ENCODE measurements around the gene TMEM115. TPM values are rescaled to one million over a fixed set of nuclear protein-coding genes. Genes with fewer than 3 reads are reported as not detected.

The TMEM115 gene
- total RNA-seq, 2 experiments from 2014 or later, result 19.0 to 20.2 TPM

DNA sequence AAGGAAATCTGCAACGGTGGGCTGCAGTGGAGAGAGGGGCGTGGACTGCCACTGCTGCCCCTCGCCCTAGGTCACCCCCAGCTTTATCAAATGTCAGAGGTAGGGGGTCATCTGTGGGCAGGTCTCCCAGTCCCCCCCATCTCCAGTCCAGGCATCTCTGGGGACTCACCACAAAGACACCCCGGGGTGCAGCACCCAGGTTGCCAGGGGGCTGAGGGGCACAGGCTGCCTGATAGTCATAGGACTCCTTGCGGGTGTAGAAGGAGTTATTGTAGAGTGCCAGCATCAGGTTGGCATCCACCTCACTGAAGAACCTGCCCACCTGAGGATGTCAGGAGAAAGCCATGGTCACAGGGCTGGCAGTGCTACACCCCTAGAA is 6.5 kb upstream of the TMEM115 start:
- Mint-ChIP-seq H3K4me1 (peaks cover 11% of the 10 kb centered on the region), H3K27ac (peak overlapping the region; percentile 78), H3K36me3 (no peaks in the 10 kb centered on the region), H3K4me3 (peak overlapping the region; percentile 81), H3K9me3 (no peaks in the 10 kb centered on the region), H3K27me3 (no peaks in the 10 kb centered on the region)
- no peak for DNase-seq

- peak; percentile 94 for DNase-seq
- Mint-ChIP-seq H3K4me3 (peak overlapping the region; percentile 81), H3K4me1 (peaks cover 11% of the 10 kb centered on the region), H3K9me3 (no peaks in the 10 kb centered on the region), H3K27ac (peak overlapping the region; percentile 78), H3K27me3 (no peaks in the 10 kb centered on the region), H3K36me3 (no peaks in the 10 kb centered on the region)
Observed at GRCh38 chr3:50365080-50365841, 5.9 kb upstream of the TMEM115 start.

GRCh38 chr3:50364573-50365079 is 5.3 kb upstream of the TMEM115 start:
- no peak for DNase-seq
- peak overlapping the region; percentile 81 for H3K4me3 Mint-ChIP-seq

GRCh38 chr3:50359760-50360110 is 414 bp upstream of the TMEM115 start:
- Mint-ChIP-seq H3K9me3 (no peaks in the 10 kb centered on the region), H3K4me3 (peak overlapping the region; percentile 98), H3K27me3 (no peaks in the 10 kb centered on the region), H3K36me3 (peaks cover 20% of the 10 kb centered on the region), H3K4me1 (peaks cover 33% of the 10 kb centered on the region), H3K27ac (peak overlapping the region; percentile 94)
- DNase-seq, result no peak

More at GRCh38 chr3:50364573-50365079, 5.3 kb upstream of the TMEM115 start:
- H3K4me1 Mint-ChIP-seq, result peaks cover 16% of the 10 kb centered on the region
- H3K36me3 Mint-ChIP-seq, result no peaks in the 10 kb centered on the region
- no peak overlapping the region for H3K27ac Mint-ChIP-seq
- no peaks in the 10 kb centered on the region for H3K27me3 Mint-ChIP-seq
- no peaks in the 10 kb centered on the region for H3K9me3 Mint-ChIP-seq

DNA sequence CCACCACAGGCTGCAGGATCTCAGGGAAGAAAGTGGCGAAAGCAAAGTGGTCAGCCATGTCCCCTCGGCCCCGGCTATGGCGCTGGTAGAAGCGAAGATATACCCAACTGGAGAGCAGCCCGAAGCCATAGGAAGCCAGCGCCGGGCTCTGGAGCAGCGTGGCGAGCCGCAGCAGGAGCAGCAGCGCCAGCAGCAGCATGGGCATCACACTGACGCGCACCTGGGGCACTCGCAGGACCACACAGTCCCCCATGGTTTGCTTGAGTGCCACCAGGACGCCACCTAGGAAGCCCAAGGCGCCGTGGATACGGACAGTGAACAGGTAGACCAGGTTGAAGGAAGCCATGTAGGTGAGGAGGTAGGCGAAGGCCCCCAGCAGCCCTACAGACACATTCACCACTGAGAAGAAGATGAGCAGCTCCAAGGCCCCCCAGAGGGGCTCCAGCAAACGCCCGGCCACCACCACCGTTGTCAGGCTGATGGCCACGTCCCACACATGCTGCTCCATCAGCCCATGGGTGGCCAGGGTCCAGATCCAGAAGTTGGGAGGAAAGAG is 888 bp downstream of the TMEM115 start:
- peaks cover 20% of the 10 kb centered on the region for H3K36me3 Mint-ChIP-seq
- no peaks in the 10 kb centered on the region for H3K27me3 Mint-ChIP-seq
- no peak for DNase-seq
- no peaks in the 10 kb centered on the region for H3K9me3 Mint-ChIP-seq
- H3K4me3 Mint-ChIP-seq, result peak overlapping the region; percentile 98
- peaks cover 38% of the 10 kb centered on the region for H3K4me1 Mint-ChIP-seq
- peak overlapping the region; percentile 91 for H3K27ac Mint-ChIP-seq

- Mint-ChIP-seq H3K36me3 (peaks cover 20% of the 10 kb centered on the region), H3K4me3 (peak overlapping the region; percentile 98), H3K4me1 (peaks cover 44% of the 10 kb centered on the region), H3K27me3 (no peaks in the 10 kb centered on the region), H3K9me3 (no peaks in the 10 kb centered on the region), H3K27ac (peak overlapping the region; percentile 91)
- no peak for DNase-seq
Observed at GRCh38 chr3:50357481-50357880, 1.8 kb downstream of the TMEM115 start.

DNA sequence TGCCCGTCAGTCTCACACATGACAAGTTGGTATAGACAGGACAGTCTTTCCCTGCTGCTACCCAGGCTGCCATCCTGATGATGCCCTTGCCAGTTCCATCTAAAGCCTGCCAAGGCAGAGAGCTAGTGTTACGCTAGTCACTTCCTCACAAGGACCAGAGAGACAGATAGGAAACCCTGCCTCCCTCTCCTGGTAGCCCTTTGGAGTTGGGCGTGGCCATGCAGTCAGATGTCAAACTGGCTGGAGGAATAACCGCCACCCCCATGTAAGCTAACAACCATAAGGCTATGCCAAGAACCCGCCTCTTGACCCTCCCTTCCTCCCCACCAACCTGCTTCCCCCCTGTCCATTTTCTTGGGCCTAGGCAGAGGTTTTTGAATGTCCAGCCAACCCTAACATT is 2.8 kb downstream of the TMEM115 start:
- peak overlapping the region; percentile 98 for H3K4me3 Mint-ChIP-seq
- peak overlapping the region; percentile 8 for H3K27ac Mint-ChIP-seq
- H3K27me3 Mint-ChIP-seq, result no peaks in the 10 kb centered on the region
- H3K36me3 Mint-ChIP-seq, result peaks cover 20% of the 10 kb centered on the region
- no peak for DNase-seq
- H3K4me1 Mint-ChIP-seq, result peaks cover 48% of the 10 kb centered on the region
- H3K9me3 Mint-ChIP-seq, result no peaks in the 10 kb centered on the region

GRCh38 chr3:50355829-50356552 is 3.3 kb downstream of the TMEM115 start:
- H3K4me3 Mint-ChIP-seq, result peak overlapping the region; percentile 98
- peak overlapping the region; percentile 15 for H3K27ac Mint-ChIP-seq
- H3K27me3 Mint-ChIP-seq, result no peaks in the 10 kb centered on the region
- DNase-seq, result no peak
- H3K4me1 Mint-ChIP-seq, result peaks cover 52% of the 10 kb centered on the region
- H3K36me3 Mint-ChIP-seq, result peaks cover 20% of the 10 kb centered on the region
- no peaks in the 10 kb centered on the region for H3K9me3 Mint-ChIP-seq

DNA sequence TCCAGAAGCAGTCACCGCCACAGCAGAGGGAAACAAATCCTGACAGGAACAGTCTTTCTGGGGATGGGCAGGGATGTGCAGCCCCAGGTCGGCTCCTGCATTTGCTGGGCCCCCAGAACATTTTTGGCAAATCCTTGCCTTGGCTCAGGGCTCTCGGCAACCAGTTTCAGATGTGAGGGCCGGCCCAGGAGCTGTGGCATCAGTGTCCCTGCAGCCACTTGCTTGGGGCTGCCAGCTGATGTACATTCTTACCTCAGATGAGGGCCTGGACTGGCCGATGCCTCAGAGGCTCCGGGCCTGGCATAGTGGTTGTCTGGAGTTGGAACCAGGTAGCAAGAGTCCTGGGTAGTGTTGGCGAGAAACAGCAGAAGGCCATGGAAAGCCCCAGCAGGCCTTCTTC is 4.5 kb downstream of the TMEM115 start:
- Mint-ChIP-seq H3K27ac (peak overlapping the region; percentile 54), H3K4me1 (peaks cover 56% of the 10 kb centered on the region), H3K9me3 (no peaks in the 10 kb centered on the region), H3K27me3 (no peaks in the 10 kb centered on the region), H3K4me3 (no peak overlapping the region), H3K36me3 (peaks cover 20% of the 10 kb centered on the region)
- no peak for DNase-seq

- DNase-seq, result no peak
- Mint-ChIP-seq H3K4me1 (peaks cover 58% of the 10 kb centered on the region), H3K27ac (peak overlapping the region; percentile 64), H3K27me3 (no peaks in the 10 kb centered on the region), H3K9me3 (no peaks in the 10 kb centered on the region), H3K36me3 (peaks cover 19% of the 10 kb centered on the region), H3K4me3 (no peak overlapping the region)
Observed at GRCh38 chr3:50354186-50354764, 5.0 kb downstream of the TMEM115 start.

GRCh38 chr3:50353245-50354004 is 5.9 kb downstream of the TMEM115 start:
- Mint-ChIP-seq H3K4me3 (no peak overlapping the region), H3K9me3 (no peaks in the 10 kb centered on the region), H3K4me1 (peaks cover 60% of the 10 kb centered on the region), H3K27ac (peak overlapping the region; percentile 42), H3K27me3 (no peaks in the 10 kb centered on the region), H3K36me3 (peaks cover 17% of the 10 kb centered on the region)
- no peak for DNase-seq

DNA sequence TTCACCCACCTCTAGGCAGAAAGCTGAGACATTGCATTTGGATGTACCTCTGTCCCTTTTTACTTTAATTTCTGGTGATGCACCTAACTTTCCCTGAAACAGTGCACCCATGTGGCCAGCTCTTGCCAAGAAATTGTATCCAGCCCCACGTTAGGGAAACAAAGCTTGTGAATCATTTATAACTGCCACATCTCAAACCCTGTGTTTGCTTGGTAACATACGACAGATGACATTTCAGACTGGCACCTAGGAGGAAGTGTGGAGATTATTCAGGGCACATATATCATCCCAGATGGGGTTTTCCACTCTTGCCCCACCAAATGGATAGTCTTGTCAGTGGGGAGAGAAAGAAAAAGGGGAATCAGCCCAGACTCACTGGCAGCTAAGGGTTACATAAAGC is 6.5 kb downstream of the TMEM115 start:
- no peak for DNase-seq
- H3K27ac Mint-ChIP-seq, result peak overlapping the region; percentile 42
- H3K36me3 Mint-ChIP-seq, result peaks cover 15% of the 10 kb centered on the region
- peaks cover 59% of the 10 kb centered on the region for H3K4me1 Mint-ChIP-seq
- no peaks in the 10 kb centered on the region for H3K9me3 Mint-ChIP-seq
- no peak overlapping the region for H3K4me3 Mint-ChIP-seq
- no peaks in the 10 kb centered on the region for H3K27me3 Mint-ChIP-seq

DNA sequence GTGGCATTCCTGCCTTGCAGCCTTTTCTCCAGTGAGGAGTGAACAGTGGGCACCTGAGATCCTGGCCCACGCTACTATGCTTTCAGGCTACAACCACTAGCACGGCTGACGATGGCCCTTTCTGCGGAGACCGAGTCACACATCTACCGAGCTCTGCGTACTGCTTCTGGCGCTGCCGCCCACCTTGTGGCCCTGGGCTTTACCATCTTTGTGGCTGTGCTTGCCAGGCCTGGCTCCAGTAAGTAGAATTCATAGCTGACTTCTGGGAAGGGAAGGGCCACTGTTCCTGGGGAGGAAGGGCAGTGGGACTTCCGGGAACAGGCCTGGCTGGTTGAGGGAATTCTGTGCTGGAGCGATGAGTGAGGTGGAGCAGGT is 8.0 kb downstream of the TMEM115 start:
- peaks cover 52% of the 10 kb centered on the region for H3K4me1 Mint-ChIP-seq
- H3K27me3 Mint-ChIP-seq, result no peaks in the 10 kb centered on the region
- no peak for DNase-seq
- no peaks in the 10 kb centered on the region for H3K9me3 Mint-ChIP-seq
- H3K4me3 Mint-ChIP-seq, result peak overlapping the region; percentile 88
- peaks cover 7% of the 10 kb centered on the region for H3K36me3 Mint-ChIP-seq
- H3K27ac Mint-ChIP-seq, result peak overlapping the region; percentile 97

DNA sequence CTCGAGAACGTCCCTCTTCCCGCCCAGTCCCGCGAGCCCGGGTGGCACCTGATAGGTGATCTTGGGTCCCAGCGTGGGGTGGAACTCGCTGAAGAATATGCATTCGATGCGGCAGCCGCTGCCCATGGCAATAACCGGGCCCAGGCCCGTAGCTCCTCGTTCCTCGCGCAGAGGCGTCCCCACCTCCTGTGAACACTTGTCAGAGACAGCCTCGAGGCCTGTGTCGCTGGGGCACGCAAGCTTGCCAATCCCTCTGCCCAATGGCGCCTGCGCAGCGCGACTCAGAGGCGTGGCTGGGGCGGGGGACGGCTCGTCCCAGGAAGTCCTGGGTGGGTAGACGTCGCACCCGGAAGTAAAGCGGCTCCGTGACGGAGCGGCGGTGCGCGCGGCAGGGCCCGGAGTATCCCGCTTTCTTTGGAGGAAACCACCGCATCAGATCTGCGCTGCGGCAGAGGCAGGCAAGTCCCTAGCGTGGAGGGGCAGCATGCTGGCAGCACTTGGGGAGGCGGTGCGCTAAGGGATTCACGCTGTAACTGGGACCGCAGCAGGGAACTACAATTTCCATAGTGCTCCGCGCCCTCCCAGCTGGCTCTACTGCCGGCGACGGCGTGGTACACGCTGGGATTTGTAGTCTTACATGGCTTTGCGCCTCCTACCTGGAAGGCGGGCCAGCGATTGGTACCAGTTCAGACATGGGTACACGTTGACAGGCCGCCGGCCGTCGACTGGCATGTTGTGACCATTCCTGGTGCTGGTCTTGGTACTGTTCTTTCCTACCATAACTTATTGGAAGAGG is 8.6 kb downstream of the TMEM115 start, which contains the start of the genes CYB561D2 and NPRL2:
TSS of gene CYB561D2 (plus strand) at position 336 of the 796 bp plus-strand sequence. CDS start 572 bp downstream, outside the sequence.
TSS of gene NPRL2 (minus strand) at position 249 of the 796 bp plus-strand sequence. CDS start at position 126, 123 bp downstream.
- Mint-ChIP-seq H3K27ac (peak within 1 kb of the TSS; percentile 97), H3K9me3 (no peaks in the 10 kb centered on the region), H3K4me3 (peak within 1 kb of the TSS; percentile 88), H3K27me3 (no peaks in the 10 kb centered on the region), H3K4me1 (peaks cover 54% of the 10 kb centered on the region), H3K36me3 (peaks cover 7% of the 10 kb centered on the region)
- peak; percentile 100 for DNase-seq

All from activated naive CD8-positive, alpha-beta T cell treated with anti-CD3 and anti-CD28 coated beads for 36 hours (primary cell).